Effector CD4-positive, alpha-beta T cell (primary cell): Measurements from ENCODE around the gene POLG.

ENCODE experiments used
- DNase-seq: peaks from one replicate; pipeline ENCODE4 v3.0.0-alpha.2; 2020

POLG gene

DNA sequence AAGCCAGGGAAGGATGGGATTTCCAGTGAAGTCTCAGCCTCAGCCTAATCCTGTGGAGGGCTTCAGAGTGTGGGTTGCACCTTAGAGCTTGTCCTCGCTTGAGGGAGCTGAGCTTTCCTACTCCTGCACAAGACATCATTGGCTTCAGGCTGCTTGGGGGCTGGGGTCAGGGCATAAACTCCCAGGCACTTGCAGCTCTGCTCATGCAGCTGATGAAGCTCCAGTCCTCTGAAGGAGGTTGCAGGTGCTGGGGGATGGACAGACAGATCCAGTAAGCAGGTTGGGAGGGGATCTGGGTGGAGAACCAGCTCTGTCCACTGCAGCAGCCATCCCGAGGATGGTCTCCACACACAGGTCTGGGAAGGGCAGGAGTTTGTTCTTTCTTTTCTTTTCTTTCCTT lies 19.4 kb upstream of the POLG start:
- no peak for DNase-seq

DNA sequence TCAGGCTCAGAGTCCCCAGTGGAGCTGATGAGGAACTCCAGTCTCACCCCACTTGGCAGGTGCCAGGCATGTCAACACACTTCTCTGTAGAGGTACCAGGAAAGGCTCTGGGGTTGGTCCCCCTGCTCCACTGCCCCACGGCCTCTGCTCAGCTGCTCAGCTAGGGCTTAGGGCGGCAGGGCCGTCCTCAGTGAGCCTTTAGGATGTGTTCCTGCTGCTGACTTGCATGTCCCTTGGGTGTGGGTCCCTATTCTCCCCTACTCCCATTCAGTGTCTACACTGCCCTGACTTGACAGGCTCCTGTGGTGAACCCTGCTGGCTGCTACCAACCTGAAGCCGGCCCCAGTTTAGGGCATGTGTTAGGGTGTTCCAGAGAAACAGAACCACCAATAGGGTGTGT lies 17.9 kb upstream of the POLG start:
- DNase-seq = no peak

DNA sequence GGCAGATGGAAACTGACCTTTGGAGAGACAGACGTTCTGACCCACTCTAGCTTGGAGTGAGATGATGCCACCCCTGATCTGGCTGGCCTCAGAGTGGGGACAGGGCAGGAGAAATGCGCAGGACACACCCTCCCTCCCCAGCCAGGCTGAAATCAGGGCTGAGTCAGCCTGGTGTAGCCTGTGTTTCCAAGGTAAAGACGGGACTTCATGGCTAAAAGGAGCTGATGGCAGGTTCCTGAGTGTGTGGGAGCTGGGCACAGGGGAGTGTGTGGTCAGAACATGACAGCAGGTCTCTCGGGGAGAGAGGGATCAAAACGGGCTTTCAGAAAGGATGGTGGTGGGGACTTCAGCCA lies 14.6 kb upstream of the POLG start:
- no peak for DNase-seq

DNA sequence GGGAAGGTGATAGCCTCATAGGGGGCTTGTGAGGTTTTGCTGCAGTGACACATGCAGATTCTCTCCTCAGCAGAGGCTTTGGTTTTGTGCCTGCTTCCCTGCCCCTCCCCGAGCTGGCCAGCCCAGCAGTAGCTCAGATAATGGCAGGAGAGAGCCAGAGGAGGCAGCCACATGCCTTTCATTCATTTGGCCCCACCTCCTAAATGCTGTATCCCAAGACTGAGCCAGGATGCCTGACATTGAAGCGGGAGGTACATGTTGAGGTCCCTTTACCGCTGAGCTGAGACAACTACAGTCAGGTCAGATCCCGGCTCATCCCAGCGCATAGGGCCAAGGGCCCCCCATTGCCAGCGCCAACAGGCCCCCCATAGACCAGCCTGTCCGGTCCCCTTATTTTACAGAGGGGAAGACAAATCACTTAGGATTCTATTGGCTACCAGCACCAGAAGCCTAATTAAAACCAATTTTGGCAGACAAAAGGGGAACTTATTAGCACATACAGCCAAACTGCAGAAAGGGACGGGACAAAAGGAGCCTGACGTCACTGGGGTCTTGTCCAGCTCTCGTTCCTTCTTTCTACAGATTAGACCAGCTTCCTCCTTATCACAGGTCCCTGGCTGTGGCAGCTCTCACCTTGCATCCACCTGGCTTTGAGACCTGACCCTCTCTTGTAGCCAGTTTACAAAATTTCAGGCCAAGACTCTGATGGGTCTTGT lies 12.1 kb upstream of the POLG start:
- no peak for DNase-seq

DNA sequence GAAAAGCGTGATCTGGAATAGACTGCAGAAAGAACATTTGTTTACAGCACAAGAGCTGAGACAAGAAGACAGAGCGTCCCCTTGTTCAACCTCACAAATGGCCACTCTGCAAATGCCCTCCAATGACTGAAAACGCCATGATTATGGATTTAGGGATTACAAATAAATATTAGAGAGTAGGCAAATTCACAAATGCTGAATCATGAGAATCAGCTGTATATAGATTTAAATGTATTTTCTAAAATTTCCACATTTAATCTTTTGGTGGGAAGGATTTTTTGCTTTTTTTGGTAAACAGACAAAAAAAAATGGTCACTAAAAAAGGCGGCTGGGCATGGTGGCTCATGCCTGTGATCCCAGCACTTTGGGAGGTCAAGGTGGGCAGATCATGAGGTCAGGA lies 10.6 kb upstream of the POLG start:
- DNase-seq = no peak

DNA sequence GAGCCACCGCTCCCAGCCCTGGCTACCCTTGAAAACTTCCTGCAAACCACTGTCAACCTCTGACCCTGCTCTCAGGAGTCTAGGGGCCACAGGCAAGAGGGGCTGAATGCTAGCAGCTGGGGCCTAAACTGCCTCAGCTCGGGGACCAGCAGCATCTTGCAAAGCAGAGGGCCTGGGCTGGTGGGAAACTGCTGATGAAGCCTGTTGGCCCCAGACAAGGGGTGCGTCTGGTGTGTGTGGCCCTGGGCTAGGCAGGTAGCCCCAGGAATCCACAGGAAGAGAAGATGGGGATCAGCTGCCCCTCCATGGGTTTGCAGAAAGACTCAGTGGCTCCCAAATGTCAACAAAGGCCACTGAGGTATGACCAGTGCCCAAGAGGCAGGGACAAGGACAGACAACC lies 8.2 kb upstream of the POLG start:
- DNase-seq = no peak

DNA sequence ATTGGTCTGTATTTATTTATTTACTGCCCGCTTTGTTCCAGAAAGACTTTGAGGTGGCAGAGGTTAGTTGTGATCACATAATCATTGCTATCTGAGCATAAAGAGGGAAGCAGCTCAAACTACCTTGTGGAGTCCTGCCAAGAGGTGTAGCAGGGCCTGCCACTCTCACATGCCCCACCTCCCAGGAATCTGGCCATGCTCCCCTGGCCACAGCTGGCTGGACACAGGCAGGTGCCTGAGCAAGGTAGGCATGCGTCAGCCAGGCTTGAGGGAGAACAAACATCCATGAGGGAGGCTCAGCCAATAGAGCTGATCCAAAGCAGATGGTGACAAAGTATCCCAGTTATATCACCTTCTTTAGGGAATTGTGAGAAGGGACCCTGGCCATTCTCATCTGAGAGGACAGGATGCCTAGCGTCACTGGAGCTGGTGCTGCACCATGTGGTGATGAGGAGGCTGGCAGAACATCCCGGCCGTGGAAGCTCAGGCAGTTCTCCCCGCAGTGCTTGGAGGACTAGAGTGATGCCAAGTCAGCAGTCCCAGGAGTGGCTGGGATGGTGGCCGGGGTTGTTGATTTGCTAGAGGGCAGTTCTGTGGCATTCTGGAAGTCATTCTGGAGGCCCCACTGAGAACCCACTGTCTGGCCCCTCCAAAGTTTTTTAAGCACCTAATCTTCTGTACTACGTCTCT lies 6.8 kb upstream of the POLG start:
- DNase-seq = no peak

DNA sequence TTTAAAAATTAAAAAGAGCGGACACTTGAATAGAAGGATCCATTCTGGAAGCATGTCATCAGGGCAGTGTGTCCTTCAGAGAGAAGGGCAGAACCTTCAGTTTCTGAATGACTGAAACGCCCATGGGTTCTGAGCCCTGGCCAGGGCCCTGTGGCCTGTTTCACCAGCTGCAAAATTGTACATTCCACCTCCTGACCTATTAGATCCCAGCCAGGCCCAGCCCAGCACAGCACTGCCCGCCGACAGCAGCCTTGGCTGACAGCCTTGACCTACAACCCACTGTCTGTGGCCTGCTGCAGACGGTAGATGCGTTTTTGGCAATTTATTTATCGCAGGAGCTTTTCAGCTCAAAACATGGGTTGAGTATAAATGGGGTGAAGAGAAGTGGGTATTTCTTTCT lies 5.9 kb upstream of the POLG start:
- no peak for DNase-seq

DNA sequence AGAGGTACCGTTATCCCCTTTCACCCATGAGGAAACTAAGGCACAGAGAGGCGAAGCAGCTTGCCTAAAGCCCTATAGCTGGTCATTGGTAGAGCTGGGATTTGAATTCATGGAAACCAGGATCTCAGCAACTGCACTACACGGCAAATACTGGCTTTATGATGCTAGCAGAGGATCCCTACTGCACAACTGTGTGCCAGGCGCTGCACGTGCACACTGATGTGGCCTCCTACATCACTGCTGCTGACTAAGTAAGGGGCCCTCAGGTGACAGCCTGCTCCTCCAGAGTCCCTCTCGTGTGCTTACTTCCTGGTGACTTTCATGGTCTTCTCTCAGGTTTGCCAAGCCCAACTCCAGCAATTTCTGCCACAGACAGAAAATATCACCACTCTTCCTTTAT lies 3.4 kb upstream of the POLG start:
- DNase-seq = no peak

DNA sequence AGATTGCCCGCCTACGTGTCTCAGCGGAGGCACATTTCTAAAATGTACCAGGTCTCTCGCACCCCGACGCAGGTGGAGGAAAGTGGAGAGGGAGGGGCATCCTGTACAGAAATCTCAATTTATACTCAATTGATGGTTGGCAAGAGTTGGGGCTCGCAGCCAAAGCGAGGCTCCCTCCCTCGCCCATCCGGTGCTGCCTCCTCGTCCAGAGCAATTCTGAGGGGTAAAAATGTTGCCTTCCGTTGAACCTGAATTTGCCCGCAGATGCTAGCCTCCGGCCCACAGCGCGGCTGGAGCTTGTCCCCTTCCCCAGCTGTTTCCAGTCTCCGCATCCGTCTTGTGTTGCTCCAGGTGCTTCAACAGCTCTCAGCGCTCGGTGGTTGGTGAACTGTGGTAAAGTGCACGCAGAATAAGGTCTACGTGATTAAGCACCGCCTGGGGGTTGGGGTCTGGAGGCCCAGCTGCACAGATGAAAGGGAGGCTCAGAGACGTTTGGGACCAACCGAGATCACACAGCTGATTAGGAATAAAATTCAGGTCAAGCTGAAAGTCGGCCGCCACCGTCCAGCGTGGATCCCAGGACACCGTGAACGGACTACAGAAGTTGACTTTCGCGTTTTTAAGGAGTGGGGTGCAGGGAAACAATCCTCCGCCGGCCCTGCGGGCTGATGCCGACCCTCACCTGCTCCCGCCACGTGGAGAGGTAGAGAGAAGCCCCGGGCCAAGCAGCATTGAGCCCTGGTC lies 846 bp upstream of the POLG start:
- DNase-seq = peak; percentile 38

DNA sequence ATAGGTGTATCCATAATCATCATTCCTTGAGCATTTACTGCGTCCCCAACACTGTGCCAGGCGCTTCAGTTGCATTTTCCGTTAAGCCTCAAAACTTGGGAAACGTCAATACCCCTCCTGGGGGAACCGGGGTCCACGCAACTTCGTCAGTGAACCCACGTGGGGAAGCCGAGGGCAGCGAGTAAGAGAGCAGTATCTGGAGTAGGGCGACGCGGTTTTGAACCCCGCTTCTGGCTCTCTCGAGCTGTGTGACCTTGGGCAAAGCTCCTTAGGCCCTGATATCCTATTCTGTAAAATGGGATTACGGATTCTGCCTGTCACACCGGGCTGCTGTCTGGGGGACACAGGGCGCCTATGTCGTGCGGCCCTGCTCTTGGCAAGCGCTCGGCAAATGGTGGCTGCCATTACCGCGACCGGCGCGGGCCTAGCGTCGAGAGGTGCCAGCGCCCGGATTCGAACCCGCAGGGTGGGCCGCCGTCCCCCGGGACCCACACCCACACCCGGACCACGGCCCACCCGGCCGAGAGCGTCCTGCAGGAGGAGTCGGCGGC lies 590 bp downstream of the POLG start:
- no peak for DNase-seq

DNA sequence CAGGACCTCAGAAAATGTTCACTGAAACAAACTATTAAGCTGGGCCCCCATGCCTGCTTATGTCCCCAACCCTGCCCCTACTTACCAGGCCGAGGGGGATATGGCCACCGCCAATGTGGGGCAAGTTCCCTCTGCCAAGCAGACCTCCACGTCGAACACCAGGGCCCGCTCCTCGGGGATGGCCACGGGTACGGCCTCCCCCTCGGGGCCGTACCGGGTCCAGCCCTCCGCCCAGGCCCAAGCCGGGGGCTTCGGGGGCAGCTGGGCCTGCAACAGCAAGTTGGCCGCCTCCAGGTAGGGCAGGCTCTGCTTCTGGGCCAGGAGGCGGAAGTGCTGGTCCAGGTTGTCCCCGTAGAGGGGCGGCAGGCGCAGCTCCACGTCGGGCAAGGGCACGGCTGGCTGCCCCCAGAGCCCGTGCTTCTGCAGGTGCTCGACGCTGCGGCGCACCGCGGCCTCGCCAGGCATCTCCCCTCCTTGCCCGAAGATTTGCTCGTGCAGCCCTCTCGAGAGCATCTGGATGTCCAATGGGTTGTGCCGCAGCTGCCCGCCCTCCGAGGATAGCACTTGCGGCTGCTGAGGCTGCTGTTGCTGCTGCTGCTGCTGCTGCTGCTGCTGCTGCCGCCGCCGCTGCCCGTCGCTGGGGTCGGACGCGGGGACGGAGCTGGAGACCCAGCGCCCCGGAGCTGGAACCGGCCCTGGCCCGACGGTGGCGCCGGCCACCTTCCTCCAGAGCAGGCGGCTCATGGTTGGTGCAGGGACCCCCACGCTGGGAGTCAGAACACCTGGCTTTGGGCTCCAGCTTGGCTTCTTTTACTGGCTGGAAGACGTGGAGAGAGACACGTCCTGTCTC lies 1.4 kb downstream of the POLG start:
- peak; percentile 7 for DNase-seq

DNA sequence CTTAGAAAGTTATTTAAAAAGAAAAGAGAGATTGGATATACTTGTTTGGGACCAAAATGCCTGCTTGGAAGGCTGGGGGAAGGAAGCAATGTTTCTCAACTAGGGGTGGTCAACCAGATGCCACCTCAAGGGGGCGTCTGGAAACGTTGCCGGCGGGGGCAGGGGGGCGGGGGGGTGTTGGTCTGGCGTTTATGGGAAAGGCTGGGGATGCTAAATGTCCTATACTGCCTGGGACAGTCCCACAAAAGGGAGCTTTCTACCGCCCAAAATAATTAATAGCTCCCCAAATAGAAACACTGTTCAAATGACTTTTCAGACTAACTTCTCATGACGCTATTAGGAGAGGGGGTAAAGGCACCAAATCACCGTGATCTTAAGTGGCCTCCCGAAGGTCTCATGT lies 2.2 kb downstream of the POLG start:
- DNase-seq = no peak

DNA sequence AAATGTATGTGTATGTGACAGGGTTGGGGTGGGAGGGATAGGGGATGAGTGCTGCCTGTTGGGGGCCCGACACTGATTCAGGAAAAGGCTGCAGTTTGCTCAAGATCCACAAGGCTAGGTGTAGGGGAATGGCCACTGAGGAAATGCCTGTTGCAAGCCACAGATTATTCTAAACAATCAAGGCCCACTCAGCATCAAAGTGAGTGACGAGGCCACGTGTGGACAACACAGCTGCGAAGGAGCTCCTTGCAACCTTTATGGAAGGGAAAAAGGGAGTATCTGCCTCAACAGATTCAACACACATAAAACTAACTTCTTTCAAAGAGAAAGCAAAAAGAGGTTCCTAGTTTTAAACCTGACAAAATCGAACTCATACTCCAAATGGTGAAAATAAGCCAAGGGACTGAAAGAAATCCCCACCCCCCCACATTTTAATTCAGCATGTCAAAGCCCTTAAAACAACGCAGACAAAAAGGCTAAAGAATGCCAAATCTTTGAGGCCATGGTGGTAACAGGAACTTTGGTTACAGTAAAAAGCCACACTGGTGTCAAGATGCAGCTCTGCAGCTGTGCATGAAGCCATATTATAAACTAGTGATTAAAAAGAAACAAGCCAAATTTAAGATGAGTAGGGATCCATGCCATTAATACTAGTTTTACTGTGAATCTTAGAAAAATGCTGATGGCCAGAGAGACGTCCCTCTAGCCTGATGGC lies 3.6 kb downstream of the POLG start:
- no peak for DNase-seq

DNA sequence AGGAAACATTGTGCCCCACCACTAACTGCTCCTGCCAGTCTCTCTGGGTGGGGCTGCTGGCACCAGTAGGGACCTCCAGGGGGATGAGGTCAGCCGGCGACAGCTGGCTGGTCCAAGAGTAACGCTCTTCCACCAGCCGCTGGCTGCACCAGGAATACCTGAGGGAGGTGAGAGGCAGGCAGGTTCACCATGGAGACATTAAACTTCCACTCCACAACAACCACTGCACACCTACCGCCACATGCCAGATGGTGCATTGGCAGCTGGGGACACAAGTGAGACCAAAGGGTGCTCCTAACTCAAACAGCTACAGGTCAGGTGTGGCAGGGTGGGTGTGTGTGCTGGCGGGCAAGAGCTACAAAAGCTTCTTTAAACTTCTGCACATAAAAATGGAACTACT lies 4.5 kb downstream of the POLG start:
- DNase-seq = no peak

DNA sequence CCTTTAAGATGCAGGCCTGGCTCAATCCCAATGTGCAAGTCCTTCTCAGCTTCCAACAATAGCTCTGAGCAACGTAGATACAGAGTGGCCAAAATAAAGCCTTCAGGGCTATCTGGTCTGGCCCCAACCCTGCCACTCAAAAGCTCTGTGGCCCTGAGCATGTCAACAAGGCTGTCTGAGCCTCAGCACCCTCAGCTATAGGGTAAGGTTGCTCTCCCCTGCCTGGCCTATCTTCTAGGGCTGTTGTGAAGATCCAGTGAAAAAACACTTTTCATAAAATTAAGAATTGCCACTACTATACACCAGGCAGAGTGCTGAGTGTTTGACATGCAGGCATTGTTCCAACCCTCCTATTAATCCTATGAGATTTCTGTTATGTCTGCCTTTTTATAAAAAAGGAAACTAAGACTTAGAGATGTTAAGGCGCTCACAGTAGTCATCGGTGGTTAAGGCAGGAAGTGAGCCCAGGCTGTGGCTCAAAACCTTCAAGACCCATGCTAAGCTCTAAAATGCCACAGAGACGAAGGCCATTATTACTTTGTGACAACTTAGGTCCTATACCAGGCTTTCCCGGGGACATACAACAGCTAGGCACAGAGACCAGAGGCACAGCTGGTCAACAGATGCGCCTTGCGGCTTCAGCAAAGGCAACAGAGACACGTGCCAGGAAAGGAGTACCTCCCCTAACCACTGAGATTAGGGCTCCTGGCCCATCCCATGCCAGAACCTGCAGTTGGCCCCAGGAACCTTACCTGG lies 5.1 kb downstream of the POLG start:
- DNase-seq = no peak

DNA sequence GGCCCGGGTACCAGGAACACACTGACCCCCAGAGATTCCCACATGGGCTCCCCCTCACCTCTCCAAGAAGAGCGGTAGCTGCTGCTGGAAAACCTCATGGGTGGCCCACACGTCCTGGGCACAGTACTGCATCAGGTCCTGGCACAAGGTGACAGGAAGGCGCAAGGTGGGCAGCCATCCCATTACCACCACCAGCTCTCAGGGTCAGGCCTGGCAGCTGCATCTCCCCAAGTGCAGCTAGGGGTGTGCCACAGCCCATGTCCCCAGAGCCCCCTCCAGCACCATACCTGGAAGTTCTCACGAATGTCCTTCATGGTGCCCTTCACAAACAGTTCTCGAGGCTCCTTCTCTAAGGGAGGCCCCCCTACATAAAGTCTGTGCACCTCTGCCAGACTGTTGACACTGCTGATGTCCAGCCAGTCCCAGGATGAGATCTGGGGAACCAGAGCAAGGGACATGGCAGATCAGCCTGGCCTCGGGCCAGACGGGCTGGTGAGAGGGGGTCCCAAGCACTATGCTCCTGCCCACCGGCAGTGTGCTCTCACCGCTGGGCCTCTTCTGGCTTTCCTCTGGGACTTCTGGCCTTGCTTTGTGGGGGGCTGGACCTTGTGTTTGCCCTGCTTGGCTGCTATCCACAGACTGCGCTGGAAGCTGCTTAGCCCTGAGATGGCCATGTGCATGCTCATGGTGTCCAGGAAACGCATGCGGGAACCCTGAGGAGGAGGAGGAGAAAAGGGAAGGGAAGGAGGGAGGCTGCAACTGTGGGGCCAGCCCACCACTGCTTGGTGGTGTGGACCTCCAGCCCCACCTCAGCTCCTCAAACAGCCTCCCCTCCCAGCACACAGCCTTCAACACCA lies 6.0 kb downstream of the POLG start:
- no peak for DNase-seq

DNA sequence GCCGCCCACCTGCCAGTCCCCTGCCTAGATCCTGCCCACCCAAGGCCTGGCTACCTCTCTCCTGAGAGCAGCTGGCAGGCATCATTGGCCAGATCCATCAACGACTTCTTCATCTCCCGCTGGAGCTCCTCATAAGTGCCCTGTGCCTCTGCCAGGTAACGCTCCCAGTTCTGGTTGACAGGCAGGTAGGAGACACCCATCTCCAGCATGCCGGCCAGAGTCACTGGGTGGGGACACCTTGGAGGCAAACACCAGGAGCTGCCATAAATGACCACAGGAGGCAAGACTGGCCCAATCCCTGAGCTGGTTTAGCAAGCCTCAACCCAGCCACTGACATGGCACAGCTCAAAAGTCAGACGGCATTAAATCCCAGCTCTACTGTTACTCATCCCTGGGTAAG lies 7.5 kb downstream of the POLG start:
- DNase-seq = no peak

DNA sequence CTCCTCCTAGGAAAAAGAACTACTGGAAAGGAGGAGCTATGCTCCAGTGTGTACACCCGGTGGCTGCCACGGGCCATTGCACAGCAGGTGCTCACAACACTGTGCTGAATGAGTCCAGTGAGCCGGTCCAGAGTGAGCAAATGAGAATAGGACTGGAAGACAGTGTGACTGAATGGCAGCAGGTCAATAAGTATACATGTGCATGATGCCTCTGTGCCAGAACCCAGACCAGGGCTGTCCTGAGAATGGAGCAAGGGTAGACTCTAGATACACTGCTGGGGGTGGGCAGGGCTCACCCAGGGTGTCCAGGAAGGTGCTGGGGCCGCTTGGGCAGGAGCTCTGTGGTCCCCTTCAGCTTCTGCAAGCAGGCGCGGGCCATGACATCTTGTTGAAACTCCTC lies 8.3 kb downstream of the POLG start:
- no peak for DNase-seq

DNA sequence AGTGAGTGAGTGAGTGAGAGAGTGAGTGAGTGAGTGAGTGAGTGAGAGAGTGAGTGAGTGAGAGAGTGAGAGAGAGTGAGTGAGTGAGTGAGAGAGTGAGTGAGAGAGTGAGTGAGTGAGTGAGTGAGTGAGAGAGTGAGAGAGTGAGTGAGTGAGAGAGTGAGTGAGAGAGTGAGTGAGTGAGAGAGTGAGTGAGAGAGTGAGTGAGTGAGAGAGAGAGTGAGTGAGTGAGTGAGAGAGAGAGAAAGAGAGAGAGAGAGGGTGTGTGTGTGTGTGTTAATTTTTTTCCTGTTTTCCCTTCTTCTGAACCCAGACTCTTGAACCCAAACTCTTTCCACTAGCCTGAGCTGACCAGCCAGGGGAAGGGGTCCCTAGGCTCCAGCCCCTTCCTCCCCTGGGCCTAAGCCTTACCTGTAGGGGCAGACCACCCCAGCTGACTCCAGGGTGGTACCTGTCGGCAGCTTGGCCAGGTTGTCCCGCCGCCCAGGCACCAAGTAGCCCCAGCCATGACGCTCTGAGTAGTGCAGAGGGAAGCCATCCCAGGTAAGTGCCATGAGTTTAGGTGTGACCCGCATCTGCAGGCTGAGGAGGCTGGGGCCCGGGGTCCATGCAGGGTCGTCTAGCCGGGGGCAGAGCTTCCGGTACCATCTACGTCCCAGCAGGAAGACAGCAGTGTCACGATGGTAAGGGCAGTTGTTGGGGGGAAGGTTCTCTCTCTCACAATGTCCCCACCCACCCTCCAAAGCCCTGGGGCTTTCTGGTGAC lies 9.4 kb downstream of the POLG start:
- no peak for DNase-seq
